HepG2 (cell line): Measurements from ENCODE around the gene ACACB.

ENCODE experiments used
- BCL6 ChIP-seq: IDR thresholded peaks from 2 replicates; pipeline ENCODE4 v1.6.1; 2016; ENCODE audit warnings: missing genetic modification reagents, missing compliant biosample characterization
- CEBPZ ChIP-seq: IDR thresholded peaks from 2 replicates; pipeline ENCODE4 v1.6.1; 2012; ENCODE audit warnings: low read length, improper control_type of control experiment
- CTCF ChIP-seq: sonication (generic); formaldehyde crosslinking; IDR thresholded peaks from 2 replicates; pipeline ENCODE4 v1.5.0; 2020; ENCODE audit warnings: mild to moderate bottlenecking, missing genetic modification reagents, moderate library complexity
- FOXO4 ChIP-seq: sonication (generic); formaldehyde crosslinking; conservative IDR thresholded peaks from 2 replicates; pipeline ENCODE4 v1.8.1; 2023; ENCODE audit warnings: missing genetic modification reagents
- MAFF ChIP-seq: IDR thresholded peaks from 2 replicates; pipeline ENCODE4 v1.6.1; 2011; ENCODE audit warnings: low read depth, low read length, improper control_type of control experiment
- MIXL1 ChIP-seq: IDR thresholded peaks from 2 replicates; pipeline ENCODE4 v1.6.1; 2016
- PBX2 ChIP-seq: IDR thresholded peaks from 2 replicates; pipeline ENCODE4 v1.6.1; 2016; ENCODE audit warnings: control low read depth
- POLR2A ChIP-seq, 2 experiments: IDR thresholded peaks; 2 replicates each; pipeline ENCODE4 v1.6.1; 2011; ENCODE audit warnings: low read depth in 2 of 2, low read length in 2 of 2, mild to moderate bottlenecking in 1 of 2, moderate library complexity in 1 of 2; ENCODE audit not compliant: insufficient read depth in 1 of 2
- PRDM10 ChIP-seq: sonication (generic); formaldehyde crosslinking; IDR thresholded peaks from 2 replicates; pipeline ENCODE4 v1.4.0; 2020; ENCODE audit warnings: low read depth, missing genetic modification reagents
- REST ChIP-seq, 2 experiments: IDR thresholded peaks; 2 replicates each; pipeline ENCODE4 v1.6.1; 2011 to 2012; ENCODE audit warnings: low read length in 2 of 2, borderline replicate concordance in 1 of 2, low read depth in 1 of 2, mild to moderate bottlenecking in 1 of 2, moderate library complexity in 1 of 2
- ZNF740 ChIP-seq: sonication (generic); formaldehyde crosslinking; IDR thresholded peaks from 2 replicates; pipeline ENCODE4 v1.4.0; 2020; ENCODE audit warnings: missing genetic modification reagents

- TF ChIP-seq FOXO4 (CRISPR knock-in tag) (no peak), MIXL1 (no peak), CTCF (CRISPR knock-in tag) (no peak), PBX2 (no peak), POLR2A (IDR thresholded peaks at IDR 0.05; ENCODE audit: insufficient read depth in 1 of 2, low read depth in 2 of 2, low read length in 2 of 2) (no peak), CEBPZ (no peak), REST (IDR thresholded peaks at IDR 0.05; ENCODE audit: borderline replicate concordance in 1 of 2, low read depth in 1 of 2, low read length in 2 of 2) (no peak), BCL6 (CRISPR knock-in tag) (no peak), MAFF (no peak), ZNF740 (CRISPR knock-in tag) (no peak), PRDM10 (CRISPR knock-in tag) (no peak)
These were observed 119.9 kb downstream of the ACACB start for GRCh38 chr12:109236257-109236656.
